ENCODE data around the gene GBF1.
A peak's percentile ranks its signal among the peaks of the same experiment; 100 is the strongest.
"Not testable (repeated sequence)": the region's sequence is repeated elsewhere in the genome, so short reads cannot be mapped to it uniquely, and the experiment has no call there.

Gene GBF1

DNA sequence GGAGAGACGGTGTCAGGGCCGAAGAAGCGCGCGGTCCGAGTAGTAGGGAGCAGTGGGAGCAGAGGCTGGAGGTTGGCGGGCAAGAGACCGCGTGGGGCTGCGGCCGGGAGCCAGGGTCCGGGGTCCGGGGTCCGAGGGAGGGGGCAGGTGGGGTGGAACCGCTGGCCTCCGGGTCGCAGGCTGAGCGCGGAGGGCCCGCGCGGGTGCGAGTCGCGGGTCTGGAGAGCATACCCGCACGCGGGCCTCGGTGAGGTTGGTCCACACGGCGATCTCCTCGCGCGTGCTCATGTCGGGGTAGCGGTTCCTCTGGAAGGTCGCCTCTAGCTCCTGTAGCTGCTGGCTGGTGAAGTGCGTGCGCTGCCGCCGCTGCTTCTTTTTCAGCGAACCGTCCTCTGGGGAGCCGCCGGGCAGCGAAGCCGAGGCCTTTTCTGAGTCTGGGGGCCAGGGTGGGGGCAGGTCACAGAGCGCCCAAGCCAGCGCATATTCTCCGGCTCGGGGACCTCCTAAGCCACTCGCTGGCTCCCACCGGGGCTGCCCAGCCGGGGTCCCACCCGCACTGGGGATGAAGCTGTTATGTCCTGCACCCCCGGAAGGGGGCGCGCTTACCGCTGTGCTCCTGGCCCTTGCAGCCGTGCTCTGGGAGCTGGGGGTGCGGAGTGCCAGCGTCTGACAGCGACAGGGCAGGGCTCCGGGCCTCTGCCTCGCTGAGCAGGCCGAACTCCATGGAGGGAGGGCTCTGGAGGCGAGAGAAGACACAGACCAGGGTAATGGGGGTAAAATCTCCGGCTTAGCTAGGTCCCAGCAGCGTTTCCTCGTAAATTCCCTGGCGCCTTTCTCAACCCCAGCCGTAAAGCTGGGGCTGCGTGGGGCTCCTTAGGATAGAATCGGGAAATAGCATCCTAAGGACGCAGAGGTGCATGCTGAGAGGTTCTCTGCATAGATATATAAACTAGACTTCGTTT lies 13.7 kb upstream of the GBF1 start:
- no peak for DNase-seq

DNA sequence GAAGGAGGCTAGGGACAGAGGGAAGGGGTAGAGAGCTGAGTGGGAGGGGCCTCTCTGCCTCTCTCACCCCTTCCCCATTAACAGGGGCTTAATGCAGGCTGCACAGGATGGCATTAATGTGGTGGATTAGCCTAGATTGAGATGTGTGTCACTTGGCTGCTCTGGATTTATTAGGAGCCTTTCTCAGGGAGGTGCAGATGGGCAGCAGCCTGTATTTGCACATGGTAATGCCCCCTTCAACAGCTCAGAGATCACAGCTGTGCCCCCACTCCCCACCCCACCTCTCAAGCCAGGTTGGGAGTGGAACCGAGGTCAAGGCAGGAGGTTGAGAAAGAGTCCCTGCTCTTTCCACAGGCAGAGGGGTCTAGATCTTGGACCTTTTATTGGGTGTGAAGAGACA lies 11.3 kb upstream of the GBF1 start:
- DNase-seq: no peak

DNA sequence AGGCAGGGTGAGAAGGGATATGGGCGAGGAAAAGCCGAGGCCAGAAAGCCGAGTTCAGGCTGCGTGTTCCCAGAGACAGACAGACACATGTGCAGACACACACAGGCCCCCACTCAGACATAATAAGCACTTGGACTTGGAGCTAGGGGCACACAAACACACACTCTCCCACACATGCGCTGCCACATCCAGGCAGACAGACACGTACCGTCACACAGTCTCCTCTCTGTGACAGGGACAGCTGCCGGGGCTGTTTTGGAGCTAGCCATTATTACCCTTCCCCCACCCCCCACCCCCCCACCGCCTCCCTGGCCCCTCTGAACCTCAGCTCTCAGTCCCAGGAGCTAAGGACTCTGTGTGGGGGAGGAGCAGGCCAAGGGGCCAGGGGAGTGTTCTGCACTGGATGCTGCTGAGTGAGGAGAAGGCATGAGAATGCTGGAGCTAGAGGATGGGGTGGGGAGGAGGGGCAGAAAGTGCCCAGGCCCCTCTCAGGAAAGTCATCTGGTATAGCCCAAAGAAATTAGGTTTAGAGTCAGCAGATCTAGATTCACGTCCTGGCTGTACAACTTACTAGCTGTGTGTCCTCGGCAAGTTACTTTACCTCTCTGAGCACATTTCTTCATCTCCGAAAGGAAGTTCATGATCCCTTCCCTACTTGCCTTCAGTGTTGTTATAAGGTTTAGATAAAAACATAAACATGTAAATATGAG lies 10.3 kb upstream of the GBF1 start:
- DNase-seq: peak; percentile 58

DNA sequence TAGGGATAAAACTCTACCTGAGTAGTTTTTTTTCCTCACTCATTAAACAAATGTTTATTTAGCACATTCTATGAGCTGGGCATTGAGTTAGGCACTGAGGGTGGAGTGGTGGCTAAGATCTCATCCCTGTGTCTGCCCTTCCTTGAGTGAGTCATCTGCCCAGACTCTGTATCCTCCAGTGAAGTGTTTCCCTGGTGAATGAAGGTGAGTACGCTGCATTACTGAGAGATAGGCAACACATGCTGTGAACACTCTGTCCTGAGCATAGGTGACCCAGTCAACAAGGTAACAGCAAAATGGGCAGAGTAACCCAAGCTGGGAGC lies 9.8 kb upstream of the GBF1 start:
- no peak for DNase-seq

- DNase-seq: no peak
These were observed 9.3 kb upstream of the GBF1 start for GRCh38 chr10:102236006-102236405.

DNA sequence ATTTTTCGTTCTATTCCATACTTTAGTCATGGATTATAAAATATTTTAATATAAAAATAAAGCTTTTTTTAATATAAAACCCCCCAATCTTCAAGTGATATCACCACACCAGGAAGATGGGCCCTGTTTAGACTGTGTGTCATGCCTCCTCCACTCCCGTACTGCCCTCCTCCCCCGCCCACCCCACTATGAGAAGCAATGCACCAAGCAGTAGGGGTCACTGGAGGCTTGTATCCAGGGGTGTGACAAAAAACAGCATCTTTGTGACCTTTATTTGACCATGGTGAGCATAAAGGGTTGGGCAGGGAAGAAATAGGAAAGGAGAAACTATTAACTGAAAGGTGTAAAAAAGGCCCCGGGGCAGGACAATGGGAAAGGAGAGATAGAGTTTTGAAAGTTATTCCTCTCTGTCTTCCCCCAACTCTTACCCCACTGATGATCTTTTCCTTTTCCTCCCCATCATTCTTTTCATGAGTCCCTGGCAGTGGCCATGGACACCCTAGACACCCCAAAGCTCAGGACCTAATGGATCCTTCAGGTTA lies 7.5 kb upstream of the GBF1 start:
- no peak for DNase-seq

GRCh38 chr10:102240467-102241031 lies 4.8 kb upstream of the GBF1 start:
- DNase-seq: no peak

GRCh38 chr10:102241032-102241443 lies 4.3 kb upstream of the GBF1 start:
- no peak for DNase-seq

DNA sequence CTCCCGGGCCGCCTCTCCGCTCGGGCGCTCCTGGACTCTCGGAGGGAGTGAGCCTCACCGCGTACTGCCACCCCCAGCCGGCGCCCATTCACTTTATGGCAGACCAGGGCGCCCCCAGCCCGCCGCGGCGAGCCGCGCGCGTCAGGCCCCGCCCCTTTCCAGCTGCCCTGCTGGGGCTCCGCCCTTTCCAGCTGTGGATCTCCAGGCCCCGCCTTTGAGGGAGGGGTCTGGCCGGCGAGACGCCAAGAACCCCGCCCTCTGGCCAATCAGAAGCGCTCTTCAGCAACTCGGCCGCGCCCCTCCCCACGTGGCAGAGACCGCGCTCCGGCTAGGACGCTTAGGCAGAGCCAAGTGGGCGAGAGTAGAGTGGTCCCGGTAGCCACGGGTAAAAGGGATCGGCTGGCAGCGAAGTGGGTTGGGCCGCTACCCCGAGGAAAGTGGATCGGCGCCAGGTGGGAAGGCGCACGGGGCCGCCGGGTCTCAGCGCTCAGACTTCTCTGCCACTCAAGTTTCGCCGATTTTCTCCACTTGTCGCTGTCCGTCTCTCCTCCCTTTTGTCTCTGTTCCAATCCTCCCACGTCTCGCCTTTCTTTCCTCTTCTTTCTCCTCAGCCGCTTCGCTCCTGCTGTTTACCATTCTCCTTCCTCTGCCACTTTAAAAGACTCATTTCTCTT lies 3.8 kb upstream of the GBF1 start, which contains the start of gene PITX3:
TSS of gene PITX3 (minus strand) at position 69 of the 674 bp plus-strand sequence. CDS start 9,432 bp downstream, outside the sequence.
- peak; percentile 99 for DNase-seq

- DNase-seq: no peak
These were observed 3.2 kb upstream of the GBF1 start for GRCh38 chr10:102242118-102242485.

- DNase-seq: no peak
These were observed 2.0 kb upstream of the GBF1 start for GRCh38 chr10:102243309-102243708.

DNA sequence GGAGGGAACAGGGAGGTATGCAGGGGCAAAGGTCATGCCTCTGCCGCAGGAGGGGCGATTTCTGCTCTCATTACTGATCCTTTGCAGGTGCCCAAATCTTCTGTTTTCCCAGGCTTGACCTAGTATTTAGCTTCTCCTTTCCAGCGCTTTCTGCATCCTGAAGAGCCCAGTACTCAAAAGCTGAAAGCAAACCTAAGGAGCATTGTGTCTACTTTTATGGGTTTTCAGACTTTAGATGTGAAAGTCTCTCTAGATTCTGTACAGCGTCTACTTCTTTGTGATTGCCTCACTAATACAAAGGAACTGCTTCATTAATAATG lies 560 bp downstream of the GBF1 start:
- no peak for DNase-seq

GRCh38 chr10:102246261-102246660 lies 929 bp downstream of the GBF1 start:
- no peak for DNase-seq

- no peak for DNase-seq
These were observed 2.4 kb downstream of the GBF1 start for GRCh38 chr10:102247734-102248133.

- not testable (repeated sequence) for DNase-seq
These were observed 7.2 kb downstream of the GBF1 start for GRCh38 chr10:102252508-102252907.

GRCh38 chr10:102254426-102254825 lies 9.1 kb downstream of the GBF1 start:
- no peak for DNase-seq

GRCh38 chr10:102255404-102255803 lies 10.1 kb downstream of the GBF1 start:
- DNase-seq: no peak

GRCh38 chr10:102261196-102261595 lies 15.9 kb downstream of the GBF1 start:
- DNase-seq: no peak

GRCh38 chr10:102261842-102262241 lies 16.5 kb downstream of the GBF1 start:
- no peak for DNase-seq

- no peak for DNase-seq
These were observed 17.5 kb downstream of the GBF1 start for GRCh38 chr10:102262744-102263370.

GRCh38 chr10:102264371-102264770 lies 19.0 kb downstream of the GBF1 start:
- no peak for DNase-seq

GRCh38 chr10:102266670-102267069 lies 21.3 kb downstream of the GBF1 start:
- DNase-seq: no peak

DNA sequence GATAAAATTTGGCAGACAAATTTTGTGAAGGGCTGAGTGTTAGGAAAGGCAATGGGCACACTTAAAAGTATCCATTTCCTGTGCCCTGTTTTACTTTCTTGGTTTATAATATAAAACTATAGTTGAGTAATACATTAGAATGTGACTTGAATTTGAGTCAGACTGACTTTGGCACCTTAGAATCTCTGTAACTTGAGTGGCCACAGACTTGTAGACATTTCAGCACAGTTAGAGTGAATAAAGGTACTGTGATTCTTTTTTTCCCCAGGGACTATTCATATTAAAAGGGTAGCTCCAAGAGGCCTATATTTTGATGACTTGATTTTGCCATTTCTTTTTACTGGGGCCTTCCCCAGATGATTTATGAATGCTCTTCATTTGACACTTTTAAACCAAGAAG lies 22.4 kb downstream of the GBF1 start:
- no peak for DNase-seq
